HAP-1 (cell line): ENCODE results near the gene PTPN13.

Source experiments
- DNase-seq, 2 experiments: peaks; one replicate each; pipeline ENCODE4 v3.0.0-alpha.2; 2016 to 2020; ENCODE audit warnings: low spot score in 2 of 2
- H3K27me3 ChIP-seq: fragments of 250-450 bp; sonication (Bioruptor Pico); 2 replicates; pipeline ENCODE4 v1.5.1; 2020; ENCODE audit warnings: low read depth, mild to moderate bottlenecking, moderate library complexity
- H3K36me3 ChIP-seq: fragments of 250-450 bp; sonication (Bioruptor Pico); replicated peaks from 2 replicates; pipeline ENCODE4 v1.5.1; 2020; ENCODE audit warnings: mild to moderate bottlenecking
- H3K4me1 ChIP-seq: fragments of 250-450 bp; sonication (Bioruptor Pico); 2 replicates; pipeline ENCODE4 v1.5.1; 2020; ENCODE audit warnings: mild to moderate bottlenecking
- H3K4me3 ChIP-seq: fragments of 250-450 bp; sonication (Bioruptor Pico); 2 replicates; pipeline ENCODE4 v1.5.1; 2020; ENCODE audit warnings: mild to moderate bottlenecking, moderate library complexity
- H3K9me3 ChIP-seq: fragments of 250-450 bp; sonication (Bioruptor Pico); 2 replicates; pipeline ENCODE4 v1.5.1; 2020; ENCODE audit warnings: mild to moderate bottlenecking, moderate library complexity
- in situ Hi-C: fragments of 300-500 bp; cut with MboI; formaldehyde crosslinking; loops from 3 replicates; pipeline ENCODE4 v1.14.3; 2020; ENCODE audit warnings: low sequenced_read_pairs, inconsistent platforms, mixed read lengths

The PTPN13 gene

DNA sequence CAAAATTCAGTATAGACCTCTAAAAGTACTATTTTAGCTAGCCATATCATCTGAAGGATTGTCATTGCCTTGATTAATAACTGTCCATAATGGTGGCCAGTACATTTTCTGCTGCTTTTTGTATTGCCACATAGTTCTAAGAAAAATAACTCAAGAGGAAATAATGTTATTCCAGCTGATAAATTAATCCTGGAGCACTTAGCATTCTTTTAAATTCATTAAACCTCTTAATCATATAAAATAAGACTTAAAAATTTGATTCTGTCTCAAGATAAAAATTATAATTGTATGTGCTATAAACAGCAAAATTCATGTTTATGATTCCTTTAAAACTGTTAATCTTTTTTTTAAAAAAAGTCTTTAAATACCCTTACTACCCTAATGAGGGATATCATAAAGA lies 12.7 kb downstream of the PTPN13 start:
- no peaks in the 10 kb centered on the region for H3K27me3 ChIP-seq
- no peak for DNase-seq
- in situ Hi-C loops: no loop called here
- H3K36me3 ChIP-seq: no peaks in the 10 kb centered on the region
- H3K4me3 ChIP-seq: no peak overlapping the region
- H3K4me1 ChIP-seq: no peaks in the 10 kb centered on the region
- no peaks in the 10 kb centered on the region for H3K9me3 ChIP-seq

DNA sequence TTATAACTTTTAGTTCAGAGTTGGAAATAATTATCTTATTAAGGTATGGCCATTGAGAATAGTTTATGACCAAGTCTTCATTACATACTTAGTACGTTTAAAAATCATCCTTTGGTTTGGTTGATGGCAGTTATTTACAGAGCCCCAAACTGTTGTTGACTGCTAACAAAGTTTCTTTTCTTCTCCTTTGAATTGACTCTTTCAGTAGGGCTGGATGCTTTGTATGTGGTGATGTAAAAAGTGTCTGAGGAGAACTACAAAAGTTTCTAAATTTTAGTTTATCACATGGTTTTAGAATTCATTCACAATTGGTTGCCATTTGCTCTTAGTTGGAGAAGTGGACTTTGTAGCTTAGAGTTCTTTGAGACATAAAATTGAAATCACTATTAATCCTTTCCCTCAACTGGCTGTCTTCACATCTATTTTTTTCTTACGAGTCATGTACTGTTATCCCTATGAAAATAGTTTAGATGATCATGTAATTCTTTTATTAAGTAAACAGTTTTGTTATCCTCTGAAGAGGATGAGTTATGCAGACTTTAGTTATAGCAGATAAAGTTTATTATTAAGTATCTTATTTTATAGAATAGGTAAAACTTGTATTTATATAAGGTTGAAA lies 14.8 kb downstream of the PTPN13 start:
- no peak overlapping the region for H3K4me3 ChIP-seq
- no peaks in the 10 kb centered on the region for H3K36me3 ChIP-seq
- in situ Hi-C loops: no loop called here
- no peaks in the 10 kb centered on the region for H3K4me1 ChIP-seq
- H3K9me3 ChIP-seq: no peaks in the 10 kb centered on the region
- no peak for DNase-seq
- no peaks in the 10 kb centered on the region for H3K27me3 ChIP-seq

DNA sequence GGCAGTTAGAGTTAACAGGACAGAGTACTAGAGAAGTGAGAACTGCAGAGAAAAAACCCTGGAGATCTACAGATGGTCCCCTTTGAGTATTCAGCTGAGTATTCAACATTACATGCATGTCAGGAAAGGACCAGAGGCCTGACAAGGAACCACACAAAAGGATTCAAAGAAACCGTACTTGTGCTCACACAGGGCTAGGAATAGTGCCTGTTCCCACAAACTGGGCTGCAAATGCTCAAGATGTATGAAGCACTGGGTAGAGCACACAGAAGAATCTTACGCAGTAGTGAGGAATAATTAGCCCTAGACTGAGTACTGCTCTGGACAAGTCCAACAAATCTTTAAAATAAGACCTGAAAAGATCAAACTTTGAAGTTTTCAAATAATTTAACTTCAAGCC lies 17.6 kb downstream of the PTPN13 start:
- H3K27me3 ChIP-seq: no peaks in the 10 kb centered on the region
- no peaks in the 10 kb centered on the region for H3K36me3 ChIP-seq
- in situ Hi-C loops: no loop called here

DNA sequence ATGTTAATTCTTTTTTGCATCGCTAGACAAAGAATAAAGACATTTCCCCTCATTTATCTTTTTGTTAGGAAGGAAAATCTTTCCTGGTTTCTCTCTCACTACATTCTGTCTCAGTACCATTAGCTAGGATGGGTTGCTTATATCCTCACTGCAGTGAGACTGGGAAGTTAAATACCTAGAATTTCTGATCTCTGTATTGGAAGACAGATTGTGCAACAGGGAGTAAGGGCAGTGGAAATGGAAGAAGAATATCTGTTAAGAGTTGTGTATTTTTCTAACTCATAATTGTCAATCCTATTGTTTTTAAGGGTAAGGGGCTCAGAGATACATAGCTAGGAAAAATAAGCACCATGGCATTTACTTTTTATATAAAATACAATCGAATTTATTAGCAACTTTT lies 19.6 kb downstream of the PTPN13 start:
- Histone ChIP-seq H3K4me3 (no peak overlapping the region), H3K27me3 (no peaks in the 10 kb centered on the region), H3K36me3 (no peaks in the 10 kb centered on the region), H3K4me1 (no peaks in the 10 kb centered on the region), H3K9me3 (no peaks in the 10 kb centered on the region)
- in situ Hi-C loops: no loop called here
- no peak for DNase-seq

More for the DNA sequence above, 17.6 kb downstream of the PTPN13 start:
- H3K4me3 ChIP-seq: no peak overlapping the region
- DNase-seq: no peak
- no peaks in the 10 kb centered on the region for H3K9me3 ChIP-seq
- H3K4me1 ChIP-seq: no peaks in the 10 kb centered on the region

DNA sequence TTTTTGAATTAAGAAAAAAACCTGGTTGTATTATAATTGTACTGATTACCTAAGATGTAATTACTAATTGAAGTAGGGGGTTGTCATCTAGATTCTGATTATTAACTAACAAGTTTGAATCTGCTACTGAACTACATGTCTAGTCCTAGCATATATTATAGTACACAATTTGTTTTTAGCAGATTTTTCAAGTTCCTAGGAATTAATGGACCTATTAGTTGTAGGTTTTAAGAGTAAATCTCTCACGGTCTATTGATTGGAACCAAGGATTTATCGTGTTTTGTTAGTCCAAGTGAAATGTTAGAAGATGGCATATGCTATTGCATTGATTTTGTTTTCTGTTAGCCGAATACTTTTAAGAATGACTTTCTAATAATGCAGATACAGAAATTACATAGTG lies 20.8 kb downstream of the PTPN13 start:
- Histone ChIP-seq H3K9me3 (no peaks in the 10 kb centered on the region), H3K4me1 (no peaks in the 10 kb centered on the region), H3K27me3 (no peaks in the 10 kb centered on the region), H3K4me3 (no peak overlapping the region), H3K36me3 (no peaks in the 10 kb centered on the region)
- in situ Hi-C loops: no loop called here
- no peak for DNase-seq

DNA sequence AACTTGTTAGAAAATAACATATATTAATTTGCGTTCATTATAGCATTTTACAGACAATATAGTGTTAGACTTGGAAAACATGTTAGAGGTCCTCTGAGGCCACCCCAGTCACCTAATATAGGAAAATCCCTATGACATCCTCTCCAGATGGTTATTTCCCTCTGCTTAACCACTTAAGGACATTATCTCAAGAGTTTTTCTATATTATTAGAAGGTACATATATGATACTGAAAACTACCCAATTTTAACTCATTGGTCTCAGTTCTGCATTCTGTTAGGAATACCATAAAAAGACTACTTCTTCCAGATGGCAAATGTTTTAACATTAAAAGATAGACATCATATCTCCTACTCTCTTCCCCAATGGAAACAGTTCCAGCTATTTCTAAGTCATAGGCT lies 21.4 kb downstream of the PTPN13 start:
- Histone ChIP-seq H3K4me3 (no peak overlapping the region), H3K4me1 (peaks cover under 1% of the 10 kb centered on the region; the same call in 1 of the 2 replicates), H3K36me3 (no peaks in the 10 kb centered on the region), H3K27me3 (no peaks in the 10 kb centered on the region), H3K9me3 (no peaks in the 10 kb centered on the region)
- in situ Hi-C loops: no loop called here
- no peak for DNase-seq

DNA sequence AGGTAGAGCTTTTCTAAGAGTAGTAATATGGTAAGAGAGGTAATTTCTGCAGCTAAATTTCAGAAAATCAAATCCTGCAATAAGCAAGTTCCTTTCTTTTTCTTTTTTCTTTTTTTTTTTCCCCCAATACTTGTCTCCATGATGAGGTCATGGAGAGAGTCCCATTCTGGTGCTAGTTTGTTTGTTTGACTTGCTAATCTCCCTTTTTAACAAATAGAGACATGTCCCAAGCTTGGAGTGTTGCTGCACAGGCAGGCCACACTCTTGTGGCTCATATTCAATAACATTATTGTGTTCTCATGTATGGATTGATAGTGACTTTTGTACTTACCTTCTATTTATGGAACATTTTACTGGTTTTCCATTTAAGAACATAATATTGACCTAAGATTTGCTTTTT lies 25.5 kb downstream of the PTPN13 start:
- H3K9me3 ChIP-seq: no peaks in the 10 kb centered on the region
- DNase-seq: no peak
- no peaks in the 10 kb centered on the region for H3K36me3 ChIP-seq
- in situ Hi-C loops: no loop called here
- peaks cover 7% of the 10 kb centered on the region for H3K4me1 ChIP-seq
- no peaks in the 10 kb centered on the region for H3K27me3 ChIP-seq
- H3K4me3 ChIP-seq: no peak overlapping the region

DNA sequence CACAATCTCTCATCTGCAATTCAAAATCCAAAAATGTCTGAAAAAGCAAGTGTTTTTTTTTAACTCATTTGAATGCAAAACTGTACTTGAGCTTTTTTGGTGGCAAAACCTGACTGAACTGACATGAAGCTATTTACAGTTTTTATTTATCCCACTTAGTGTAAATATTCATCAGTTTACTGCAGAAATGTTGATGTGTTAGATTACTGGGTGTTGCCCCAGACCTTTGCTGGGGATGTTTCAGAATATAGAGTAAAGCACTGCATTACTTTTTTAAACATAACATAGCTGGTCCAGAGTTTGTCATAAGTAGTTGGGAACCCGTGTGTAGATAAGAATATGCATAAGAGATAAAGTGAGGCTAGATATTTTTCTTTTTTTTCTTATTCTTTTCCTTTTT lies 27.3 kb downstream of the PTPN13 start:
- no peaks in the 10 kb centered on the region for H3K27me3 ChIP-seq
- H3K4me3 ChIP-seq: no peak overlapping the region
- H3K9me3 ChIP-seq: no peaks in the 10 kb centered on the region
- no peaks in the 10 kb centered on the region for H3K36me3 ChIP-seq
- no peak for DNase-seq
- in situ Hi-C loops: no loop called here
- peaks cover 7% of the 10 kb centered on the region for H3K4me1 ChIP-seq

DNA sequence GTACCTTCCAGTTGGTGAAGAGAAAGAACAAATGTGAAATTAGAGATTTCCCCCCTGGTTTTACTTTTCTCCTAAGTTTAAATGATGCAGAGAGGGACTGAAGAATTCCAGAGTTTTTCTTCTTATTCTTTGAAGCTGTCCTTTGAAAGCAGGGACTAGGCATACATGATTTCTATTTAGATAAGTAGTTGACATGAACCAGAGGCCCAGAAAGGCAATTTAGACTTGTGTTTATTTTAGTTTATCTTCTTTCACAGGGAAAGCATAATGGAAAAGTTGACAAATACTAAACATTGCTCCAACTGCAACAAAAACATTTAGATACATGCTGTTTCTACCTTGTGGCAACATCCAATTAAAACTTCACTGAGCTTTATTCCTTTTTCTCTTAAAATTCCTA lies 32.0 kb downstream of the PTPN13 start:
- no peak overlapping the region for H3K4me3 ChIP-seq
- DNase-seq: no peak
- peaks cover 16% of the 10 kb centered on the region for H3K4me1 ChIP-seq
- H3K36me3 ChIP-seq: no peaks in the 10 kb centered on the region
- no peaks in the 10 kb centered on the region for H3K27me3 ChIP-seq
- H3K9me3 ChIP-seq: no peaks in the 10 kb centered on the region
- in situ Hi-C loops: no loop called here

DNA sequence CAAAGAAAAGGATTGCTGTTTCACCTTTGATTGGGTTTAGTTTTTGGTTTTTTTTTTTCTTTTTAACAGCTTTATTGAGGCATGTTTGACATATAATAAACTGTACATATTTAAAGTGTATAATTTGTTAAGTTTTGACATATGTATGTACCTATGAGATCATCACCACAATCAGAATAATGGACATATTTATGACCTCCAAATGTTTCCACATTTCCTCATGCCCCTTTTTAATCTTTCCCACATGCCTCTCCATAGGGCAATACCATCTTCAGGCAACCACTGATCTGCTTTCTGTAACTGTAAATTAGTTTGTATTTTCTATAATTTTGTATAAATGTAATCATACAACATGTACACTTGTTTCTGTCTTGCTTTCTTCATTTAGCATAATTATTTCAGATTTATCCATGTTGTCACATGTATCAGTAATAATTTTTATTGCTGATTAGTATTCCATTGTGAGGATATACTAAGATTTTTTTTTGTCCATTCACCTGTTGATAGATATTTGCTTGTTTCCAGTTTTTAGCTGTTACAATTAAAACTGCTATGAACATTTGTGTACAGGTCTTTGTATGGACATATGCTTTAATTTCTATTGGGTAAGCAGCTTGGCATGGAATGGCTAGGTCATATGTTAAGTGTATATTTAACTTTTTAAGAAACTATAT lies 33.5 kb downstream of the PTPN13 start:
- Histone ChIP-seq H3K36me3 (no peaks in the 10 kb centered on the region), H3K4me1 (peaks cover 19% of the 10 kb centered on the region), H3K9me3 (no peaks in the 10 kb centered on the region), H3K4me3 (no peak overlapping the region), H3K27me3 (no peaks in the 10 kb centered on the region)
- in situ Hi-C loops: no loop called here
- no peak for DNase-seq

DNA sequence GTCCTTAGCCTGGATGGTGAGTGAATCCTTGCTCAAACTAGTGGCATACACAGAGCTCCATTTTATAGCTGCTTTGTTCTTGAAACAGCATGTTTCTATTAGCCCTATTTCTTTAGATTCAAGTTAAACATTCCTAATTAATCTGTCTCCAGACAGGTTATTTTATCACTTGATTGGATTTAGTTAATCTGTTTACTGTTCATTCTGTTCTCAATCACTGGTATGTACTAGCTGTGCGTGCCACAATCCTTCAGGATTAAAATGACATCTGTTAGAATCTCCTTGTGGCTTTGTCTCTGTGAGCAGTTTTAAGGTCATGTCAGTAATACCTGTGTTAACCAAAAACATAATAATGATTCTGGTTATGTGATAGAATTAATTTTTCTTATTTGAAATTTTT lies 36.5 kb downstream of the PTPN13 start:
- Histone ChIP-seq H3K9me3 (no peaks in the 10 kb centered on the region), H3K4me3 (no peak overlapping the region), H3K36me3 (no peaks in the 10 kb centered on the region; the same call in 1 of the 2 replicates), H3K4me1 (peaks cover 16% of the 10 kb centered on the region), H3K27me3 (no peaks in the 10 kb centered on the region)
- DNase-seq: peak; percentile 21 to 80
- in situ Hi-C loops: no loop called here

DNA sequence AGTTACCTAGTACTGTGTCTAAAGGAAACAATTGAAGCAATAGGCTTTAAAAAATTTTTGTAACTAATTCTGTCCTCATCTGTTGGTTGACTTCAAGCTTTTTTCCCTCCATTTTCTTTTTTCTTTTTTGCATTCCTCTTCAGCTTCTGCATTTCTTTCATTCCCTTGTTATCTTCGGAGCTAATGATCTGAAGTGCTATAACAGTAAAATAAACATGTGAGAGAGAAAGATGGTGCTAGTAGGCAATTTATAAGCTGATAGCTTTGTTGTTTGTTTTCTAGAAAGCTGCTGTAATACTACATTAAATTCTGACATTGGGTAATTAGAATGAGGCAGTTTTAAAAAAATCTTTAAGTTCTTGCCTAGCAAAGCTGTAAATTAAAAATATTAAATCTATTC lies 37.1 kb downstream of the PTPN13 start:
- H3K9me3 ChIP-seq: no peaks in the 10 kb centered on the region
- no peak for DNase-seq
- H3K27me3 ChIP-seq: no peaks in the 10 kb centered on the region
- H3K36me3 ChIP-seq: no peaks in the 10 kb centered on the region; the same call in 1 of the 2 replicates
- no peak overlapping the region for H3K4me3 ChIP-seq
- H3K4me1 ChIP-seq: peaks cover 16% of the 10 kb centered on the region
- in situ Hi-C loops: no loop called here

DNA sequence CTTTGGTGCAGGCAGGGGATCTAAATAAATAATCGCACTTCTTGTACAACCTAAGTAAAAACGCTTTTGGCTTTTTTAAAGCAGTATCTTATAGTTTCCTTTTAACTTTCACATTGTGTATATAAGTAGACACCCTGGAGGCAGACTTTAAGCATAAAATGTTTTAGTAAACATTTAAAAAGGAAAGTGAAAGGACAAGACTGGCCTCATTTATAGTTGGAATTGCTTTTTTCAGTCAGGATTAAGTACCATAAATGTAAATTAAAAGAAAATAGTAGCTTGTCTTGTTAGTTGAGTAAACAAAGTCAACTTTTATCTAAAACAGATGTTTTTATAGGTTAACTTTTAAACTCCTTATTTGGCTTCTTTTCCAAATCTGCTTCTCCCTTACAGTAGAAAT lies 39.7 kb downstream of the PTPN13 start:
- no peaks in the 10 kb centered on the region; the same call in 1 of the 2 replicates for H3K36me3 ChIP-seq

DNA sequence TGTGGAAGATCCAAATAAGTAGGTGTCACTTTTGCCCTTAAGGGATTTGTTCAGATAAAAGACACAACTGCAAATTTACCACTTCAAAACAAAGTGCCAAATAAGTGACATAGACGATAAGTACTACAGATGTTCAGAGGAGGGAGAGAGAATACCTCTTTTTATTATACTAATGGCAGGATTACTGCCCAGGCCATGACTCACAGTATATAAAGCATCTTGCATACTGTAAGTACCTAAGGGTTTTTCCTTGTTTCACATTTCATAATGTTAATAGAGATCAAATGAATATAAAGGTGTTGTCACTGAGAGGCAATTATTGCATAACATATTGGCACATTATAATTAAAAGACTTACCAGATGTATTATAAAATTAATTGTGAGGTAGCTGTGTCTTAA lies 46.4 kb downstream of the PTPN13 start:
- DNase-seq: peak; percentile 12 to 75
- H3K4me1 ChIP-seq: peaks cover 7% of the 10 kb centered on the region; the same call in 1 of the 2 replicates
- in situ Hi-C loops: no loop called here
- no peaks in the 10 kb centered on the region for H3K9me3 ChIP-seq
- H3K27me3 ChIP-seq: no peaks in the 10 kb centered on the region
- H3K36me3 ChIP-seq: no peaks in the 10 kb centered on the region; the same call in 1 of the 2 replicates
- H3K4me3 ChIP-seq: no peak overlapping the region

More for the DNA sequence above, 39.7 kb downstream of the PTPN13 start:
- Histone ChIP-seq H3K4me3 (no peak overlapping the region), H3K9me3 (no peaks in the 10 kb centered on the region), H3K4me1 (peaks cover 16% of the 10 kb centered on the region), H3K27me3 (no peaks in the 10 kb centered on the region)
- in situ Hi-C loops: no loop called here
- DNase-seq: peak in 1 of 2 experiments; percentile 14
